SK-N-SH (cell line): ENCODE data around the gene CACNA2D3. TPM values are rescaled to one million over a fixed set of nuclear protein-coding genes. Genes with fewer than 3 reads are reported as not detected.

ENCODE experiments used
- CTCF ChIA-PET: fragments of 300-600, 350-600 bp; formaldehyde crosslinking; extraction: SDS; loops from one replicate; lab custom pipeline; 2021; lab: Yijun Ruan, JAX
- POLR2A ChIA-PET: fragments of 350-600 bp; sonication (Branson Sonifier 250); formaldehyde crosslinking; extraction: SDS; loops from one replicate; lab custom pipeline; 2020; ENCODE audit warnings: antibody characterized with exemption, inconsistent platforms; lab: Yijun Ruan, JAX
- DNase-seq: peaks from one replicate; pipeline ENCODE4 v3.0.0; 2012
- H2AFZ ChIP-seq: fragments of 200-600 bp; sonication (generic); 2 replicates; pipeline ENCODE4 v1.8.1; 2016; ENCODE audit warnings: antibody characterized with exemption, mild to moderate bottlenecking, low read depth
- H3F3A ChIP-seq: fragments of 200-600 bp; sonication (generic); replicated peaks from 2 replicates; pipeline ENCODE3; 2016; ENCODE audit warnings: antibody characterized with exemption, mild to moderate bottlenecking; ENCODE audit not compliant: insufficient read depth
- H3K27ac ChIP-seq, 2 experiments: fragments of 200-500 bp in 1 of 2; fragments of 200-600 bp in 1 of 2; sonication (Bioruptor generic) in 1 of 2; sonication (generic), shearing (Covaris generic) in 1 of 2; 2 replicates each; pipeline versions ENCODE4 v1.5.1 to v1.6.1; 2014 to 2016; ENCODE audit warnings: low read depth in 2 of 2, inconsistent platforms in 1 of 2, low read length in 1 of 2, mild to moderate bottlenecking in 1 of 2, mixed read lengths in 1 of 2
- H3K27me3 ChIP-seq: fragments of 200-600 bp; sonication (generic), shearing (Covaris generic); 2 replicates; pipeline ENCODE4 v1.6.1; 2016; ENCODE audit warnings: mixed run types; ENCODE audit not compliant: insufficient read depth
- H3K36me3 ChIP-seq, 2 experiments: fragments of 200-500 bp in 1 of 2; fragments of 200-600 bp in 1 of 2; sonication (Bioruptor generic) in 1 of 2; sonication (generic) in 1 of 2; replicated peaks in 1 of 2; 2 replicates each; pipeline versions ENCODE3 to v1.5.1; 2014 to 2016; ENCODE audit warnings: low read length in 1 of 2, mild to moderate bottlenecking in 1 of 2; ENCODE audit not compliant: insufficient read depth in 2 of 2, control insufficient read depth in 1 of 2
- H3K4me1 ChIP-seq, 2 experiments: fragments of 200-500 bp in 1 of 2; fragments of 200-600 bp in 1 of 2; sonication (Bioruptor generic) in 1 of 2; sonication (generic), shearing (Covaris generic) in 1 of 2; 2 replicates each; pipeline versions ENCODE4 v1.5.1 to v1.6.1; 2014 to 2016; ENCODE audit warnings: low read depth in 1 of 2, low read length in 1 of 2, mixed run types in 1 of 2; ENCODE audit not compliant: insufficient read depth in 2 of 2, control insufficient read depth in 1 of 2
- H3K4me2 ChIP-seq: fragments of 200-600 bp; sonication (generic), shearing (Covaris generic); 2 replicates; pipeline ENCODE4 v1.6.1; 2017; ENCODE audit warnings: mixed run types
- H3K4me3 ChIP-seq, 2 experiments: fragments of 200-500 bp in 1 of 2; fragments of 200-600 bp in 1 of 2; sonication (Bioruptor generic) in 1 of 2; sonication (generic), shearing (Covaris generic) in 1 of 2; 2 replicates each; pipeline versions ENCODE4 v1.5.1 to v1.8.1; 2014 to 2016; ENCODE audit warnings: low read depth in 2 of 2, inconsistent platforms in 1 of 2, low read length in 1 of 2, mild to moderate bottlenecking in 1 of 2, mixed read lengths in 1 of 2, moderate library complexity in 1 of 2
- H3K79me2 ChIP-seq: fragments of 200-600 bp; sonication (generic); 2 replicates; pipeline ENCODE4 v1.8.1; 2017; ENCODE audit warnings: mild to moderate bottlenecking; ENCODE audit not compliant: insufficient read depth
- H3K9ac ChIP-seq: fragments of 200-600 bp; sonication (generic); 2 replicates; pipeline ENCODE4 v1.6.1; 2017; ENCODE audit warnings: mixed run types
- H3K9me2 ChIP-seq: fragments of 200-600 bp; sonication (generic); 2 replicates; pipeline ENCODE4 v1.6.1; 2017; ENCODE audit warnings: mixed run types
- H3K9me3 ChIP-seq: fragments of 200-600 bp; sonication (generic); 2 replicates; pipeline ENCODE4 v1.6.1; 2017; ENCODE audit warnings: mixed run types, mild to moderate bottlenecking, moderate library complexity
- H4K20me1 ChIP-seq: fragments of 200-600 bp; sonication (generic); 2 replicates; pipeline ENCODE4 v1.6.1; 2017; ENCODE audit warnings: mild to moderate bottlenecking, mixed run types; ENCODE audit not compliant: insufficient read depth
- ELF1 ChIP-seq: IDR thresholded peaks from 2 replicates; pipeline ENCODE4 v1.4.0; 2012
- EP300 ChIP-seq, 2 experiments: IDR thresholded peaks; 2 replicates each; pipeline versions ENCODE4 v1.4.0 to v1.6.1; 2012; ENCODE audit warnings: borderline replicate concordance in 1 of 2, low read depth in 1 of 2, low read length in 1 of 2
- EZH2phosphoT487 ChIP-seq: fragments of 200-600 bp; sonication (generic); IDR thresholded peaks from 2 replicates; pipeline ENCODE4 v1.6.1; 2017; ENCODE audit warnings: low read depth, mixed run types, mild to moderate bottlenecking, antibody characterized with exemption, moderate library complexity, borderline replicate concordance
- FOSL2 ChIP-seq: IDR thresholded peaks from 2 replicates; pipeline ENCODE4 v1.4.0; 2012; ENCODE audit warnings: low read depth, mild to moderate bottlenecking, moderate library complexity, borderline replicate concordance
- GATA2 ChIP-seq: sonication (generic); formaldehyde crosslinking; IDR thresholded peaks from 2 replicates; pipeline ENCODE4 v1.5.0; 2020; ENCODE audit warnings: mild to moderate bottlenecking, missing genetic modification reagents
- POLR2AphosphoS5 ChIP-seq: IDR thresholded peaks from 2 replicates; pipeline ENCODE4 v1.6.1; 2012; ENCODE audit warnings: low read depth, low read length
- RAD21 ChIP-seq: IDR thresholded peaks from 2 replicates; pipeline ENCODE4 v1.6.1; 2012; ENCODE audit warnings: mild to moderate bottlenecking, low read length
- RCOR1 ChIP-seq: fragments of 150-350 bp; IDR thresholded peaks from 2 replicates; pipeline ENCODE4 v1.6.1; 2017; ENCODE audit warnings: antibody characterized with exemption, low read length
- RFX5 ChIP-seq: IDR thresholded peaks from 2 replicates; pipeline ENCODE4 v1.6.1; 2012; ENCODE audit warnings: mild to moderate bottlenecking, improper control_type of control experiment, low read length
- SIN3A ChIP-seq: IDR thresholded peaks from 2 replicates; pipeline ENCODE4 v1.6.1; 2012; ENCODE audit warnings: low read depth, mild to moderate bottlenecking, low read length, moderate library complexity, borderline replicate concordance
- SMC3 ChIP-seq: IDR thresholded peaks from 2 replicates; pipeline ENCODE4 v1.6.1; 2012; ENCODE audit warnings: low read depth, low read length, improper control_type of control experiment
- TAF1 ChIP-seq: IDR thresholded peaks from 2 replicates; pipeline ENCODE4 v1.6.1; 2012; ENCODE audit warnings: low read depth, mild to moderate bottlenecking, low read length, moderate library complexity, borderline replicate concordance
- TCF12 ChIP-seq: IDR thresholded peaks from 2 replicates; pipeline ENCODE4 v1.4.0; 2012
- TEAD4 ChIP-seq: IDR thresholded peaks from 2 replicates; pipeline ENCODE4 v1.4.0; 2012; ENCODE audit warnings: mild to moderate bottlenecking, borderline replicate concordance; ENCODE audit not compliant: insufficient read depth
- WGBS: methylation state at CpG from one replicate; pipeline ENCODE4 v1.1.6; 2017; ENCODE audit warnings: low lambda C conversion rate; 5-methylcytosine and 5-hydroxymethylcytosine counted together
- polyA plus RNA-seq, 3 experiments: library from polyadenylated mRNA; depleted of rRNA; stranded (reverse); fragments of >200 nt; gene quantifications; 2 replicates each; pipeline ENCODE4 v1.2.3, GENCODE V29; 2012
- TF ChIP-seq, protein P1 (sequence below): fragments of 200-600 bp; sonication (generic); IDR thresholded peaks from 2 replicates; pipeline ENCODE4 v1.6.1; 2017; ENCODE audit warnings: antibody characterized with exemption, mild to moderate bottlenecking, moderate library complexity
- TF ChIP-seq, protein P2 (sequence below): IDR thresholded peaks from 2 replicates; pipeline ENCODE4 v1.4.0; 2012; ENCODE audit warnings: low read depth, borderline replicate concordance
- TF ChIP-seq, protein P3 (sequence below): IDR thresholded peaks from 2 replicates; pipeline ENCODE4 v1.4.0; 2012; ENCODE audit warnings: low read depth, borderline replicate concordance
- TF ChIP-seq, protein P4 (sequence below): fragments of 150-350 bp; IDR thresholded peaks from 2 replicates; pipeline ENCODE4 v1.6.1; 2017; ENCODE audit warnings: antibody characterized with exemption, low read length, low read depth, borderline replicate concordance
- TF ChIP-seq, protein P5 (sequence below): IDR thresholded peaks from 2 replicates; pipeline ENCODE4; 2012

The CACNA2D3 gene
- polyA plus RNA-seq, 1 of the 3 experiments (the other 2 are of a cell fraction), result 0.15 TPM

DNA sequence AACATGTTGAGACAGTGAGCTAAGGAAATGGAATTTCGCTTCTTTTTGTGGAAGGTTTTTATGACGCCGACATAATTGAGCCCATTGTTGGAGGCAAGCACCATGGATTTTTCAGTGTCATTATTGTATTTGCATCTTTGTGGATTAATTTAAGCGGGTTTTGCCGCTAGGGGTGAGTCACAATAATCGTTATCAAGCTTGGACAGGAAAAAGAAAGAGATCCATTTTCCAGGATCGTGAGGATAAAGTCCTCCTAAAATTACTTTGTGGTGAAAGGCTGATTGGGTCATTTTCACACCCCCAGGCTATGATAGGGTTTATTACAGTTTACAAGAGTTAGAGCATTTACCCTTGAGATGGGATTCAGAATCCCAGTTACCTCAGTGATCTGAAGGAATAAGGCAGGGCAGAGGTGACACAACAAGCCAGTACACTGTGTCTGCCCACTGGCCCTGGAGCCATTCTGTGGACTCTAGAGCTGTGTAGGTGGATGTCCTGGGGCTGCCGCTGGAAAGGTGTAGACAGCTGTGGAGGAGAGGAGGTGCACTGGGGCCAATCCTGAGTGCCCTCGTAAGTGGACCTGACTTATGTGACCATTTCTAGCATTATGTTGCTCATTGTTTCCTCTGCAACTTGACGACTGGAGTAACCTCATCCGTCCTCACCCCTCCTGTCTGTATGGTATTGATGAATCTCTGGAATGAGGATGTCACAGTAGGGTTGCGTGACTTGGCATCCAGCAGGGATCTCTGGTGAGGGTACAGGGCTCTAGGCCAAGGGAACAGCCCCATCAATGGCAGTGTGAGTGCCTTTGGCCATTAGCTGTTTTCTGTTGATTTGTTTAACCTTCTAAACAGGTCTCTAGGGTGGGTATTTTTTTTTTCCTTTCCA, 435.4 kb downstream of the CACNA2D3 start (continued):
- TF ChIP-seq, protein P1, sequence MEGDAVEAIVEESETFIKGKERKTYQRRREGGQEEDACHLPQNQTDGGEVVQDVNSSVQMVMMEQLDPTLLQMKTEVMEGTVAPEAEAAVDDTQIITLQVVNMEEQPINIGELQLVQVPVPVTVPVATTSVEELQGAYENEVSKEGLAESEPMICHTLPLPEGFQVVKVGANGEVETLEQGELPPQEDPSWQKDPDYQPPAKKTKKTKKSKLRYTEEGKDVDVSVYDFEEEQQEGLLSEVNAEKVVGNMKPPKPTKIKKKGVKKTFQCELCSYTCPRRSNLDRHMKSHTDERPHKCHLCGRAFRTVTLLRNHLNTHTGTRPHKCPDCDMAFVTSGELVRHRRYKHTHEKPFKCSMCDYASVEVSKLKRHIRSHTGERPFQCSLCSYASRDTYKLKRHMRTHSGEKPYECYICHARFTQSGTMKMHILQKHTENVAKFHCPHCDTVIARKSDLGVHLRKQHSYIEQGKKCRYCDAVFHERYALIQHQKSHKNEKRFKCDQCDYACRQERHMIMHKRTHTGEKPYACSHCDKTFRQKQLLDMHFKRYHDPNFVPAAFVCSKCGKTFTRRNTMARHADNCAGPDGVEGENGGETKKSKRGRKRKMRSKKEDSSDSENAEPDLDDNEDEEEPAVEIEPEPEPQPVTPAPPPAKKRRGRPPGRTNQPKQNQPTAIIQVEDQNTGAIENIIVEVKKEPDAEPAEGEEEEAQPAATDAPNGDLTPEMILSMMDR, result no peak

DNA sequence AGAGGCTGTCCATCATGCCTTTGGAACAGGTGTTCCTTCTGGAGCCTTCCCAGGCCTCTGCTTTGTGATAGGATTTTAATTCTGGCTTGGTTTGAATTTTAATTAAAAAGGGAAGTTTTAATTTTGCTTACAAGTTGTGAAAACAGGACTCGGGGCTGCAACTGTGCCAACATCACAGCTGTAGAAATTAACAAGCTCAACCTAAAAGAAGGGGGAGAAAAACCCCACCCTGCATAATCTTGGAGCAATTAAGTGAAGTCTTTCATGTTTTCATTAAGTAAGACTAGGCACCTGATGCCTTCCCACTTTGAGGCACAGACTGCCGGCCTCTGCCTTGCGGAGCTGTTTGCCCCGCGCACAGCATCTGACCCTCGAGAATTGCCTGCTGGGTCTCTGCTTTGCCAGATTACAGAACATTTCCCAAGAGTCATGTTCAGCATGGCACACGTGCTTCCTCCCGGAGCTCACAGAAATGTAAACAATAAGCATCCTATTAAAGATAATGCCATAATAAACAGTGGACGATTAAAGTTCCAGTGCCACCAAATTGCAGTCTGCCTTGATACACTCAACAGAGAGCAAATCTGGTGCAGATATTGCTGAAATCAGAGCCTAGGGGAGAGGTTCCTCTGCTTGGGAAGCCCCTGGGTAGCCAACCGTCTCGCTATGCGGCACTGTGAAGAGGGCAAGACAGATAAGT, 441.3 kb downstream of the CACNA2D3 start:
- no peaks in the 10 kb centered on the region for H3K9me2 ChIP-seq
- H2AFZ ChIP-seq, result no peak overlapping the region
- H3K27me3 ChIP-seq, result no peaks in the 10 kb centered on the region
- no peak overlapping the region for H3K9ac ChIP-seq
- no peaks in the 10 kb centered on the region for H3K9me3 ChIP-seq
- H3K27ac ChIP-seq, result no peak overlapping the region
- no peaks in the 10 kb centered on the region for H3F3A ChIP-seq
- POLR2A ChIA-PET, result no interaction called here
- WGBS, result 72% methylated on average over 12 of the region's 12 CpGs
- CTCF ChIA-PET, result no interaction called here
- no peak overlapping the region for H3K4me3 ChIP-seq
- H3K36me3 ChIP-seq, result no peaks in the 10 kb centered on the region
- no peak for TF ChIP-seq POLR2AphosphoS5
- TF ChIP-seq, protein P2, sequence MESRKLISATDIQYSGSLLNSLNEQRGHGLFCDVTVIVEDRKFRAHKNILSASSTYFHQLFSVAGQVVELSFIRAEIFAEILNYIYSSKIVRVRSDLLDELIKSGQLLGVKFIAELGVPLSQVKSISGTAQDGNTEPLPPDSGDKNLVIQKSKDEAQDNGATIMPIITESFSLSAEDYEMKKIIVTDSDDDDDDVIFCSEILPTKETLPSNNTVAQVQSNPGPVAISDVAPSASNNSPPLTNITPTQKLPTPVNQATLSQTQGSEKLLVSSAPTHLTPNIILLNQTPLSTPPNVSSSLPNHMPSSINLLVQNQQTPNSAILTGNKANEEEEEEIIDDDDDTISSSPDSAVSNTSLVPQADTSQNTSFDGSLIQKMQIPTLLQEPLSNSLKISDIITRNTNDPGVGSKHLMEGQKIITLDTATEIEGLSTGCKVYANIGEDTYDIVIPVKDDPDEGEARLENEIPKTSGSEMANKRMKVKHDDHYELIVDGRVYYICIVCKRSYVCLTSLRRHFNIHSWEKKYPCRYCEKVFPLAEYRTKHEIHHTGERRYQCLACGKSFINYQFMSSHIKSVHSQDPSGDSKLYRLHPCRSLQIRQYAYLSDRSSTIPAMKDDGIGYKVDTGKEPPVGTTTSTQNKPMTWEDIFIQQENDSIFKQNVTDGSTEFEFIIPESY, result no peak
- no peak for TF ChIP-seq TCF12
- no peak for TF ChIP-seq EP300 (IDR thresholded peaks at IDR 0.05; ENCODE audit: borderline replicate concordance in 1 of 2, low read depth in 1 of 2, low read length in 1 of 2)
- TF ChIP-seq GATA2 (CRISPR knock-in tag), result no peak
- TF ChIP-seq, protein P3, sequence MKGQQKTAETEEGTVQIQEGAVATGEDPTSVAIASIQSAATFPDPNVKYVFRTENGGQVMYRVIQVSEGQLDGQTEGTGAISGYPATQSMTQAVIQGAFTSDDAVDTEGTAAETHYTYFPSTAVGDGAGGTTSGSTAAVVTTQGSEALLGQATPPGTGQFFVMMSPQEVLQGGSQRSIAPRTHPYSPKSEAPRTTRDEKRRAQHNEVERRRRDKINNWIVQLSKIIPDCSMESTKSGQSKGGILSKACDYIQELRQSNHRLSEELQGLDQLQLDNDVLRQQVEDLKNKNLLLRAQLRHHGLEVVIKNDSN, result no peak
- TF ChIP-seq TEAD4, result no peak
- TF ChIP-seq RAD21, result no peak
- no peak for TF ChIP-seq EZH2phosphoT487
- no peak for TF ChIP-seq FOSL2
- no peak for TF ChIP-seq SMC3
- TF ChIP-seq ELF1, result no peak
- no peak for TF ChIP-seq RCOR1
- TF ChIP-seq, protein P1, result no peak
- TF ChIP-seq, protein P4, sequence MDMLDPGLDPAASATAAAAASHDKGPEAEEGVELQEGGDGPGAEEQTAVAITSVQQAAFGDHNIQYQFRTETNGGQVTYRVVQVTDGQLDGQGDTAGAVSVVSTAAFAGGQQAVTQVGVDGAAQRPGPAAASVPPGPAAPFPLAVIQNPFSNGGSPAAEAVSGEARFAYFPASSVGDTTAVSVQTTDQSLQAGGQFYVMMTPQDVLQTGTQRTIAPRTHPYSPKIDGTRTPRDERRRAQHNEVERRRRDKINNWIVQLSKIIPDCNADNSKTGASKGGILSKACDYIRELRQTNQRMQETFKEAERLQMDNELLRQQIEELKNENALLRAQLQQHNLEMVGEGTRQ, result no peak
- TF ChIP-seq RFX5, result no peak
- no peak for TF ChIP-seq TAF1
- no peak for TF ChIP-seq SIN3A
- TF ChIP-seq, protein P5, sequence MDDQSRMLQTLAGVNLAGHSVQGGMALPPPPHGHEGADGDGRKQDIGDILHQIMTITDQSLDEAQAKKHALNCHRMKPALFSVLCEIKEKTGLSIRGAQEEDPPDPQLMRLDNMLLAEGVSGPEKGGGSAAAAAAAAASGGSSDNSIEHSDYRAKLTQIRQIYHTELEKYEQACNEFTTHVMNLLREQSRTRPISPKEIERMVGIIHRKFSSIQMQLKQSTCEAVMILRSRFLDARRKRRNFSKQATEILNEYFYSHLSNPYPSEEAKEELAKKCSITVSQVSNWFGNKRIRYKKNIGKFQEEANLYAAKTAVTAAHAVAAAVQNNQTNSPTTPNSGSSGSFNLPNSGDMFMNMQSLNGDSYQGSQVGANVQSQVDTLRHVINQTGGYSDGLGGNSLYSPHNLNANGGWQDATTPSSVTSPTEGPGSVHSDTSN, result no peak
- no peak for DNase-seq
- H3K4me2 ChIP-seq, result no peak overlapping the region
- no peaks in the 10 kb centered on the region for H3K79me2 ChIP-seq
- no peaks in the 10 kb centered on the region for H3K4me1 ChIP-seq
- H4K20me1 ChIP-seq, result no peaks in the 10 kb centered on the region
